Measurements from ENCODE around the gene ZNF813. TPM values are rescaled to one million over a fixed set of nuclear protein-coding genes. Genes with fewer than 3 reads are reported as not detected.
"Not testable (repeated sequence)": the region's sequence is repeated elsewhere in the genome, so short reads cannot be mapped to it uniquely, and the experiment has no call there.

The ZNF813 gene
- polyA plus RNA-seq, 1 of the 3 experiments (the other 2 are of a cell fraction) = 0.44 TPM

DNA sequence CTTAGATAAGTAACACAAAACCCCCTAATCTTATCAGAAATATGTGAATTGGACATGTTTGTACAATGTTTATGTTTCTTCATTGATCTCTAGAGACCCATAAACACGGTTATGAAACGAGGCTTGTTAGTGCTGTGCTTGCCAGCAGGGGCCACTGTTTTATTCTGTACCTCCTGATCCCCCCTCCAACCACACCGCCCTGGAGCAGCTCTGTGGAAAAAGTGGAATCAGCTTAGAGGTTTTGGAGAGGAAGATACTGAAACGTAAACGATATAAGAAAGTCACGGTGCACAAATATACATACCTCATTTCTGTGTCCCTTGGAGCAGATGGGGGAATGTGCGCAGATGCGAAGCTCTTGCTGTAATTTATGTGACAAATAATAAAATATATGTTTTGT, 43.9 kb upstream of the ZNF813 start:
- POLR2A ChIA-PET = interaction anchor here (0.6 kb wide), 1 partner anchor 316 kb away, joined by 3 read pairs; no protein-coding TSS in a partner anchor
- CTCF ChIA-PET = interaction anchor here (0.7 to 1.5 kb wide), 3 partner anchors 89 to 326 kb away, joined by 4 to 9 read pairs (median 7); no protein-coding TSS in a partner anchor
- WGBS (ENCODE audit: low lambda C conversion rate) = 66% methylated on average over 8 of the region's 8 CpGs
- H3K9me2 ChIP-seq; H3K4me3 ChIP-seq (ENCODE audit: low read depth in 2 of 2, low read length in 1 of 2); H4K20me1 ChIP-seq (ENCODE audit: insufficient read depth); H3K4me2 ChIP-seq; H2AFZ ChIP-seq (ENCODE audit: low read depth); H3K4me1 ChIP-seq (ENCODE audit: control insufficient read depth in 1 of 2, insufficient read depth in 2 of 2, low read depth in 1 of 2, low read length in 1 of 2); H3K79me2 ChIP-seq (ENCODE audit: insufficient read depth); H3K27me3 ChIP-seq (ENCODE audit: insufficient read depth); H3K36me3 ChIP-seq (replicated peaks in 1 of 2; ENCODE audit: control insufficient read depth in 1 of 2, insufficient read depth in 2 of 2, low read length in 1 of 2); H3K9ac ChIP-seq; H3K9me3 ChIP-seq; H3F3A ChIP-seq (replicated peaks; ENCODE audit: insufficient read depth); H3K27ac ChIP-seq (ENCODE audit: low read depth in 2 of 2, low read length in 1 of 2): not testable (repeated sequence)
- DNase-seq = peak; percentile 8
- TF ChIP-seq, protein P1, sequence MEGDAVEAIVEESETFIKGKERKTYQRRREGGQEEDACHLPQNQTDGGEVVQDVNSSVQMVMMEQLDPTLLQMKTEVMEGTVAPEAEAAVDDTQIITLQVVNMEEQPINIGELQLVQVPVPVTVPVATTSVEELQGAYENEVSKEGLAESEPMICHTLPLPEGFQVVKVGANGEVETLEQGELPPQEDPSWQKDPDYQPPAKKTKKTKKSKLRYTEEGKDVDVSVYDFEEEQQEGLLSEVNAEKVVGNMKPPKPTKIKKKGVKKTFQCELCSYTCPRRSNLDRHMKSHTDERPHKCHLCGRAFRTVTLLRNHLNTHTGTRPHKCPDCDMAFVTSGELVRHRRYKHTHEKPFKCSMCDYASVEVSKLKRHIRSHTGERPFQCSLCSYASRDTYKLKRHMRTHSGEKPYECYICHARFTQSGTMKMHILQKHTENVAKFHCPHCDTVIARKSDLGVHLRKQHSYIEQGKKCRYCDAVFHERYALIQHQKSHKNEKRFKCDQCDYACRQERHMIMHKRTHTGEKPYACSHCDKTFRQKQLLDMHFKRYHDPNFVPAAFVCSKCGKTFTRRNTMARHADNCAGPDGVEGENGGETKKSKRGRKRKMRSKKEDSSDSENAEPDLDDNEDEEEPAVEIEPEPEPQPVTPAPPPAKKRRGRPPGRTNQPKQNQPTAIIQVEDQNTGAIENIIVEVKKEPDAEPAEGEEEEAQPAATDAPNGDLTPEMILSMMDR (IDR thresholded peaks at IDR 0.05) = peak; percentile 12; the same call in 1 of the 2 replicates

DNA sequence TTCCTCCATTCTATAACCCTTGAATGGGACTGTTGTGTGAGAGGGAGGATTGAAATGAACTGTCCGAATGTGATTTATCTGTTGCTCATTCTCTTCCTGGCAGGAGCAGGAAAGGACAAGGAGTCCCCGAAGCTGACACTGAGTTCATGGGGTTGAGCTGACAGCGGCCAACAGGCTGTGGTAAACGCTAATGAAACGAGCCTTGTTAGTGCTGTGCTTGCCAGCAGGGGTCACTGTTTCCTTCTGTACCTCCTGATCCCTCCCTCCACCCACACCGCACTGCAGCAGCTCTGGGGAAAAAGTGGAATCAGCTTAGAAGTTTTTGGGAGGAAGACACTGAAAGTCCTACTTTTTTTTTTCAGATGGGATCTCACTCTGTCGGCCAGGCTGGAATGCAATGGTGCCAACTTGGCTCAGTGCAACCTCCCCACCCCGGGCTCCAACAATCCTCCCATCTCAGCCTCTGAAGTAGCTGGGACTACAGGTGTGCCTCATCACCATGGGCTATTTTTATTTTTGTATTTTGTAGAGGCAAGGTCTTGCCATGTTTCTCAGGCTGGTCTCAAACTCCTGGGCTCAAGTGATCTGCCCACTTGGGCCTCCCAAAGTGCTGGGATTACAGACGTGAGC, 42.5 kb upstream of the ZNF813 start:
- H2AFZ ChIP-seq (ENCODE audit: low read depth) = no peak overlapping the region
- TF ChIP-seq, protein P1 (IDR thresholded peaks at IDR 0.05) = peak; percentile 63
- no peak for TF ChIP-seq RCOR1 (IDR thresholded peaks at IDR 0.05; ENCODE audit: low read length)
- TF ChIP-seq ELF1 (IDR thresholded peaks at IDR 0.05) = no peak
- peak; percentile 78 for TF ChIP-seq RAD21 (IDR thresholded peaks at IDR 0.05; ENCODE audit: low read length)
- peak; percentile 64 for TF ChIP-seq SMC3 (IDR thresholded peaks at IDR 0.05; ENCODE audit: low read depth, low read length)
- TF ChIP-seq PBX3 (IDR thresholded peaks at IDR 0.05) = no peak
- TF ChIP-seq MAX (IDR thresholded peaks at IDR 0.05; ENCODE audit: low read depth) = no peak
- 27% methylated on average over 9 of the region's 9 CpGs for WGBS (ENCODE audit: low lambda C conversion rate)

More for the DNA sequence above, 42.5 kb upstream of the ZNF813 start:
- no peak overlapping the region for H3K27ac ChIP-seq (ENCODE audit: low read depth in 2 of 2, low read length in 1 of 2)
- ChIA-PET CTCF (interaction anchor here (0.6 to 1.9 kb wide), 41 partner anchors 9 to 1549 kb away, joined by 3 to 18 read pairs (median 4); partner anchors contain the start of gene ZNF765), POLR2A (interaction anchor here (0.7 kb wide), 1 partner anchor 12 kb away, joined by 5 read pairs; no protein-coding TSS in a partner anchor)
- peak; percentile 76 for DNase-seq
- H3K4me1 ChIP-seq (ENCODE audit: control insufficient read depth in 1 of 2, insufficient read depth in 2 of 2, low read depth in 1 of 2, low read length in 1 of 2) = no peaks in the 10 kb centered on the region
- no peak overlapping the region for H3K9ac ChIP-seq
- H4K20me1 ChIP-seq (ENCODE audit: insufficient read depth) = no peaks in the 10 kb centered on the region
- H3K4me3 ChIP-seq (ENCODE audit: low read depth in 2 of 2, low read length in 1 of 2) = no peak overlapping the region
- no peaks in the 10 kb centered on the region for H3K27me3 ChIP-seq (ENCODE audit: insufficient read depth)
- H3K9me2 ChIP-seq = no peaks in the 10 kb centered on the region
- no peaks in the 10 kb centered on the region for H3F3A ChIP-seq (replicated peaks; ENCODE audit: insufficient read depth)
- no peaks in the 10 kb centered on the region for H3K9me3 ChIP-seq
- no peaks in the 10 kb centered on the region for H3K79me2 ChIP-seq (ENCODE audit: insufficient read depth)
- H3K36me3 ChIP-seq (replicated peaks in 1 of 2; ENCODE audit: control insufficient read depth in 1 of 2, insufficient read depth in 2 of 2, low read length in 1 of 2) = peaks cover 0 to 5% of the 10 kb centered on the region in 2 experiments
- H3K4me2 ChIP-seq = no peak overlapping the region
